SK-N-SH (cell line): Measurements from ENCODE around the gene HDAC4.

Experiments
- CTCF ChIP-seq: fragments of 200-600 bp; sonication (generic); IDR thresholded peaks from 2 replicates; pipeline ENCODE4 v1.6.1; 2017; ENCODE audit warnings: antibody characterized with exemption, mild to moderate bottlenecking, moderate library complexity
- EP300 ChIP-seq, 2 experiments: IDR thresholded peaks; 2 replicates each; pipeline versions ENCODE4 v1.4.0 to v1.6.1; 2012; ENCODE audit warnings: borderline replicate concordance in 1 of 2, low read depth in 1 of 2, low read length in 1 of 2
- FOSL2 ChIP-seq: IDR thresholded peaks from 2 replicates; pipeline ENCODE4 v1.4.0; 2012; ENCODE audit warnings: low read depth, mild to moderate bottlenecking, moderate library complexity, borderline replicate concordance
- FOXJ3 ChIP-seq: sonication (generic); formaldehyde crosslinking; IDR thresholded peaks from 2 replicates; pipeline ENCODE4 v1.5.1; 2020; ENCODE audit warnings: mild to moderate bottlenecking, missing genetic modification reagents
- IRF3 ChIP-seq: fragments of 150-350 bp; IDR thresholded peaks from 2 replicates; pipeline ENCODE4 v1.6.1; 2016; ENCODE audit warnings: mild to moderate bottlenecking, low read depth, low read length
- POLR2AphosphoS5 ChIP-seq: IDR thresholded peaks from 2 replicates; pipeline ENCODE4 v1.6.1; 2012; ENCODE audit warnings: low read depth, low read length
- RCOR1 ChIP-seq: fragments of 150-350 bp; IDR thresholded peaks from 2 replicates; pipeline ENCODE4 v1.6.1; 2017; ENCODE audit warnings: antibody characterized with exemption, low read length
- REST ChIP-seq: IDR thresholded peaks from 2 replicates; pipeline ENCODE4 v1.6.1; 2012; ENCODE audit warnings: mild to moderate bottlenecking, low read depth, low read length, moderate library complexity
- RXRA ChIP-seq: IDR thresholded peaks from 2 replicates; pipeline ENCODE4 v1.4.0; 2012; ENCODE audit warnings: low read depth, mild to moderate bottlenecking, borderline replicate concordance
- TAF1 ChIP-seq: IDR thresholded peaks from 2 replicates; pipeline ENCODE4 v1.6.1; 2012; ENCODE audit warnings: low read depth, mild to moderate bottlenecking, low read length, moderate library complexity, borderline replicate concordance
- TEAD4 ChIP-seq: IDR thresholded peaks from 2 replicates; pipeline ENCODE4 v1.4.0; 2012; ENCODE audit warnings: mild to moderate bottlenecking, borderline replicate concordance; ENCODE audit not compliant: insufficient read depth

DNA sequence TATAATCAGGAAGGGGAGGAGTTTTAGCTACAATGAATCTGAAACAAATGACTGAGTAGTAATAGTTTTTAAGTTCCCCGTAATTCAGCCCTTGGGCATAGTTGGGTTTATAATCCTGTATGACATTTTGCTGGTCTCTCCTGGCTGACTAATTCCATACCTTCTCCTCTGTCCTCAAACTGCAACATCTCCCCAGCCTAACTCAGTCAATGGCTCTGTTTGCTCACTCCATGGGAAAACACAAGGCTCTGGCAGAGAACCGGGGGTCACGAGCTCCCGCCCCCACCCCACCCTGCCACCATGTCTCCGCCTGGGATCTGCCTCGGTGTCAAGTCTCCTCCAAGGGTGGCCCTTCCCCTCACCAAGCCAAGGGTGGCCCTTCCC lies 168.6 kb downstream of the HDAC4 start:
- TF ChIP-seq TEAD4 (no peak), IRF3 (no peak), CTCF (no peak), RCOR1 (no peak), TAF1 (no peak), FOSL2 (no peak), RXRA (no peak), POLR2AphosphoS5 (no peak), REST (no peak), EP300 (IDR thresholded peaks at IDR 0.05; ENCODE audit: borderline replicate concordance in 1 of 2, low read depth in 1 of 2, low read length in 1 of 2) (no peak), FOXJ3 (CRISPR knock-in tag) (no peak)
